Heart left ventricle (tissue), 16 donors: ENCODE measurements around the gene ATG9B. TPM values are rescaled to one million over a fixed set of nuclear protein-coding genes. Genes with fewer than 3 reads are reported as not detected.

Experiments used
- ATAC-seq, 4 donors: fragments of 200-7000 bp; cut with Tn5 transposase; one replicate each; pipeline ENCODE4 v1.9.1; 2020 to 2022; ENCODE audit warnings: moderate library complexity in 4 of 4, mild to moderate bottlenecking in 3 of 4, moderate number of reproducible peaks in 1 of 4
- DNase-seq, 5 donors: peaks; one replicate each; pipeline ENCODE4 v3.0.0-alpha.2; 2020
- H3K27ac ChIP-seq, 12 donors: fragments of 200-600 bp; sonication (generic) in 4 of 12; one replicate each; pipeline versions ENCODE4 v1.5.0 to v1.8.0; 2016 to 2022; ENCODE audit warnings: mild to moderate bottlenecking in 2 of 12
- H3K27me3 ChIP-seq, 9 donors: fragments of 200-600 bp; sonication (generic) in 2 of 9; one replicate each; pipeline versions ENCODE4 v1.5.1 to v1.8.0; 2016 to 2022; ENCODE audit warnings: mild to moderate bottlenecking in 3 of 9
- H3K36me3 ChIP-seq, 9 donors: fragments of 200-600 bp; sonication (generic) in 2 of 9; one replicate each; pipeline versions ENCODE4 v1.5.0 to v1.8.0; 2018 to 2022; ENCODE audit warnings: mild to moderate bottlenecking in 2 of 9
- H3K4me1 ChIP-seq, 12 donors: fragments of 200-600 bp; sonication (generic) in 4 of 12; one replicate each; pipeline versions ENCODE4 v1.5.0 to v1.8.0; 2016 to 2022; ENCODE audit warnings: mild to moderate bottlenecking in 3 of 12
- H3K4me3 ChIP-seq, 12 donors: fragments of 200-600 bp; sonication (generic) in 4 of 12; one replicate each; pipeline versions ENCODE4 v1.5.0 to v1.8.0; 2017 to 2022; ENCODE audit warnings: mild to moderate bottlenecking in 9 of 12, moderate library complexity in 4 of 12
- H3K9me3 ChIP-seq, 12 donors: fragments of 200-600 bp; sonication (generic) in 4 of 12; one replicate each; pipeline versions ENCODE4 v1.5.0 to v1.8.0; 2016 to 2022; ENCODE audit warnings: mild to moderate bottlenecking in 1 of 12
- CTCF ChIP-seq, 12 donors: fragments of 200-600 bp; sonication (generic) in 4 of 12; IDR thresholded peaks; one replicate each; pipeline versions ENCODE4 v1.5.0 to v1.8.0; 2018 to 2022; ENCODE audit warnings: antibody characterized with exemption in 12 of 12, mild to moderate bottlenecking in 5 of 12
- POLR2A ChIP-seq, 2 donors: fragments of 450-650 bp; IDR thresholded peaks; one replicate each; pipeline ENCODE4 v1.6.1; 2017; ENCODE audit warnings: antibody characterized with exemption in 2 of 2, mild to moderate bottlenecking in 2 of 2, moderate library complexity in 2 of 2
- WGBS, 4 donors: extraction: QIAGEN DNeasy Blood & Tissue Kit in 2 of 4; methylation state at CpG; one replicate each; pipeline versions ENCODE4 v1.1.5 to v1.1.7; 2013 to 2018; 5-methylcytosine and 5-hydroxymethylcytosine counted together
- intact Hi-C, 10 donors: fragments of 100-400 bp; cut with DNase I; formaldehyde crosslinking; loops; one replicate each; pipeline versions ENCODE4 v1.11.1 to v1.14.2; 2022
- polyA plus RNA-seq, 2 donors: library from polyadenylated mRNA; stranded (reverse); fragments of 200-250 nt; gene quantifications; one replicate each; pipeline ENCODE4 v1.2.3, GENCODE V29; 2013
- total RNA-seq, 9 donors: library from RNA; depleted of rRNA in 2 of 9; stranded (reverse); fragments of >200 nt in 2 of 9; fragmentation: NEBNext Ultra II Directional in 3 of 9; extraction: Animal tissue kit (Norgen Biotek cat#: 25700) in 3 of 9; gene quantifications; one replicate each; pipeline versions ENCODE4 v1.1.0 to v1.2.4, GENCODE V29; 2016 to 2023
- donor health status: ischemic (EF 13 %, LVEDD 7.1; RV severe dilation, severe dysfunction).
- donor health status: healthy with polysubstance abuse.
- donor health status: DM: no; HTN: yes; CAD: no.
- donor health status: DM: no; HTN: no; CAD: no.
- donor health status: ischemic (EF 25% LVEDD 6.9; RV normal size, moderate dysfunction).
- donor health status: ischemic (EF 25% LVEDD 5.7; RV mildly dilated, moderate dysfunction).
- donor health status: healthy.
- donor health status: DM: yes; HTN: yes; CAD: no.
- donor health status: ischemic (EF 35%, LVEDD 5.7; RV mildly dilated, moderate dysfunction).
- donor health status: nonischemic (EF 11% LVEDD 7.7; RV severe dilation, severe dysfunction).
- donor health status: DM: yes; HTN: yes; CAD: no.
- donor health status: PGD.
- donor health status: ischemic (EF 29% LVEDD 5.4; RV normal size, mild dysfunction).
- donor health status: nonischemic (EF 23%, LVEDD 6.1; RV moderate dilation, normal function).

Gene ATG9B
- total and polyA plus RNA-seq, 11 donors: 0.07 to 1.0 (median 0.32) TPM; not detected in 7

GRCh38 chr7:150973571-150974451 lies 50.5 kb downstream of the ATG9B start:
- H3K4me3 ChIP-seq: peak overlapping the region in 2 of 12 donors; percentile 40 to 59
- H3K36me3 ChIP-seq: no peaks in the 10 kb centered on the region
- 57 to 64% (median 59%) methylated on average over 18 to 27 of the region's 27 CpGs for WGBS, 4 donors
- DNase-seq (peak in 2 of 5 donors; percentile 26 to 60), ATAC-seq (no peak)
- no peaks in the 10 kb centered on the region for H3K9me3 ChIP-seq
- H3K27ac ChIP-seq: peak overlapping the region in 10 of 12 donors; percentile 66 to 99 (median 88)
- peaks cover 6 to 56% (median 21%) of the 10 kb centered on the region in 9 donors for H3K27me3 ChIP-seq
- intact Hi-C loops: loop anchor here in 1 of 10 donors (10.0 kb wide), 1 partner anchor 189 kb away; no protein-coding TSS in a partner anchor
- TF ChIP-seq POLR2A (IDR thresholded peaks at IDR 0.05): no peak
- no peak for TF ChIP-seq CTCF (IDR thresholded peaks at IDR 0.05)
- peaks cover 0 to 94% (median 49%) of the 10 kb centered on the region in 12 donors for H3K4me1 ChIP-seq

- DNase-seq: peak in 2 of 5 donors; percentile 24 to 39
- intact Hi-C loops: loop anchor here in 1 of 10 donors (10.0 kb wide), 1 partner anchor 188 kb away; no protein-coding TSS in a partner anchor
Measured at GRCh38 chr7:150972741-150973140, 51.6 kb downstream of the ATG9B start.

DNA sequence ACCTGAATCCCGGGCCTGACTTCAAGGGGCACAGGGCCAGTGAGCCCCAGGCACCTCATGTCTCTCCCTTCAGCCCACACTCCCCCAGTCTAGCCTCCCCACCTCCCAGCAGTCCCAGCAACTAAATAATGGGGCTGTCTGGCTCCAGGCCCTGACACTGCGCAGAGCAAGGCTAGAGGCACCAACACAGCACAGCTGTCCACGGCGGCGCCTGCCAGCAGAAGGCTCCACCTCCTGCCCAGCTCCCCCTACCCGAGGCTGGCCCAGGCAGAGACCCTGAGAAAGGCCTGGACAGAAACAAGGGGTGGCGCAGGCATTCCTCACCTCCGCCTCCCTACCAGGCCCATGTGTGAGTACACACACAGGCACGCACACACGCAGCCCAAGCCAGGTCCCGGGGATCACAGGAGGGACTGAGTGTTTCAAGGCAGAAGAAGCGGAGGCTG lies 52.2 kb downstream of the ATG9B start:
- Histone ChIP-seq H3K4me1 (peaks cover 0 to 91% (median 51%) of the 10 kb centered on the region in 12 donors), H3K4me3 (no peak overlapping the region), H3K27ac (peak overlapping the region; percentile 30 to 94 (median 87)), H3K27me3 (peaks cover 1 to 60% (median 20%) of the 10 kb centered on the region in 9 donors), H3K9me3 (no peaks in the 10 kb centered on the region), H3K36me3 (no peaks in the 10 kb centered on the region)
- WGBS, 4 donors: 34 to 53% (median 45%) methylated on average over 8 to 12 of the region's 12 CpGs
- ATAC-seq: peak; percentile 72 to 81 (median 74)
- DNase-seq: peak; percentile 81 to 92 (median 88)
- TF ChIP-seq CTCF (IDR thresholded peaks at IDR 0.05) (peak in 1 of 12 donors; percentile 15), POLR2A (IDR thresholded peaks at IDR 0.05) (no peak)
- intact Hi-C loops: loop anchor here in 1 of 10 donors (10.0 kb wide), 1 partner anchor 187 kb away; no protein-coding TSS in a partner anchor

More at GRCh38 chr7:150972741-150973140, 51.6 kb downstream of the ATG9B start:
- Histone ChIP-seq H3K9me3 (no peaks in the 10 kb centered on the region), H3K4me3 (no peak overlapping the region), H3K4me1 (peaks cover 0 to 93% (median 51%) of the 10 kb centered on the region in 12 donors), H3K36me3 (no peaks in the 10 kb centered on the region), H3K27ac (peak overlapping the region; percentile 22 to 94 (median 87)), H3K27me3 (peaks cover 6 to 61% (median 21%) of the 10 kb centered on the region in 9 donors)
- WGBS, 4 donors: 42 to 67% (median 55%) methylated on average over 7 to 8 of the region's 8 CpGs
- ATAC-seq: no peak
- TF ChIP-seq CTCF (IDR thresholded peaks at IDR 0.05): no peak
- TF ChIP-seq POLR2A (IDR thresholded peaks at IDR 0.05): no peak
